T47D (cell line): ENCODE data around the gene COPS9.

ENCODE experiments used
- DNase-seq, 2 experiments: peaks; one replicate each; pipeline versions ENCODE4 v3.0.0 to v3.0.0-alpha.2; 2011 to 2012; ENCODE audit warnings: low read depth in 1 of 2, low spot score in 1 of 2
- JUND ChIP-seq: IDR thresholded peaks from 2 replicates; pipeline ENCODE4 v1.6.1; 2012; ENCODE audit warnings: low read depth
- in situ Hi-C: cut with HindIII; loops from 2 replicates; pipeline ENCODE4 v1.10.0; 2016; ENCODE audit warnings: low sequenced_read_pairs, low pct_unique_long_range_greater_than_20kb

Gene COPS9

GRCh38 chr2:240095556-240096523 lies 40.3 kb downstream of the COPS9 start:
- in situ Hi-C loops: no loop called here
- TF ChIP-seq JUND: no peak
- peak in 1 of 2 experiments; percentile 7 for DNase-seq

- in situ Hi-C loops: no loop called here
- peak in 1 of 2 experiments; percentile 65 for DNase-seq
- no peak for TF ChIP-seq JUND
Measured at GRCh38 chr2:240089306-240089705, 46.8 kb downstream of the COPS9 start.

GRCh38 chr2:240086563-240086962 lies 49.5 kb downstream of the COPS9 start:
- DNase-seq: no peak
- in situ Hi-C loops: no loop called here
- TF ChIP-seq JUND: no peak
